Upper lobe of left lung (tissue), 4 donors: ENCODE data around the gene CCDC3.

Experiments
- EP300 ChIP-seq, 4 donors: sonication (generic); formaldehyde crosslinking; IDR thresholded peaks; one replicate each; pipeline ENCODE4 v1.5.1; 2017; ENCODE audit warnings: antibody characterized with exemption in 4 of 4, control low read depth in 2 of 4
- POLR2A ChIP-seq, 4 donors: fragments of 450-650 bp; IDR thresholded peaks; one replicate each; pipeline ENCODE4 v1.5.1; 2016 to 2017; ENCODE audit warnings: antibody characterized with exemption in 4 of 4, mild to moderate bottlenecking in 2 of 4
- TF ChIP-seq, protein P1 (sequence below), 6 experiments: fragments of 450-650 bp in 4 of 6; fragments of 200-600 bp in 2 of 6; sonication (generic) in 2 of 6; IDR thresholded peaks; one replicate each; pipeline ENCODE4 v1.5.1; 2016 to 2019; ENCODE audit warnings: antibody characterized with exemption in 6 of 6

DNA sequence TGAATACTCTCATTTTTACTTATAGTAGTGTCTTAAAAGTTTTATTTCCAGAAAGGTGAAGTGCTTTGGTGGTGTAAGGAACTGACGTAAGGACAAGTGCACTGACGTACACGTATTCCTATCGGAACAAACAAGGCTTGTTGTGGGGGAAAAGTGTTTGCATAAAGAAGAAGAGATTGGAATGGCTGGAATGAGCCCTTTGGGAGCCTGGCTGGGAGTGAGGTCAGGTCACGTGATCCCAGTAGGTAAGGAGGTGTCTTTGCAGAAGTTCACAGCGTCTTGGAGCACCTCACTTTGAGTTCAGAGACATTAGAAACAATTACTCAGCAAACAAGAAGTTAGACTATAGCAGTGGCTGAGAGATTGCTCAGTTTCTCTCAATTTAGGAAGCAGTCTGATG, 104.2 kb downstream of the CCDC3 start:
- TF ChIP-seq, protein P1, sequence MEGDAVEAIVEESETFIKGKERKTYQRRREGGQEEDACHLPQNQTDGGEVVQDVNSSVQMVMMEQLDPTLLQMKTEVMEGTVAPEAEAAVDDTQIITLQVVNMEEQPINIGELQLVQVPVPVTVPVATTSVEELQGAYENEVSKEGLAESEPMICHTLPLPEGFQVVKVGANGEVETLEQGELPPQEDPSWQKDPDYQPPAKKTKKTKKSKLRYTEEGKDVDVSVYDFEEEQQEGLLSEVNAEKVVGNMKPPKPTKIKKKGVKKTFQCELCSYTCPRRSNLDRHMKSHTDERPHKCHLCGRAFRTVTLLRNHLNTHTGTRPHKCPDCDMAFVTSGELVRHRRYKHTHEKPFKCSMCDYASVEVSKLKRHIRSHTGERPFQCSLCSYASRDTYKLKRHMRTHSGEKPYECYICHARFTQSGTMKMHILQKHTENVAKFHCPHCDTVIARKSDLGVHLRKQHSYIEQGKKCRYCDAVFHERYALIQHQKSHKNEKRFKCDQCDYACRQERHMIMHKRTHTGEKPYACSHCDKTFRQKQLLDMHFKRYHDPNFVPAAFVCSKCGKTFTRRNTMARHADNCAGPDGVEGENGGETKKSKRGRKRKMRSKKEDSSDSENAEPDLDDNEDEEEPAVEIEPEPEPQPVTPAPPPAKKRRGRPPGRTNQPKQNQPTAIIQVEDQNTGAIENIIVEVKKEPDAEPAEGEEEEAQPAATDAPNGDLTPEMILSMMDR (IDR thresholded peaks at IDR 0.05): no peak
- TF ChIP-seq POLR2A (IDR thresholded peaks at IDR 0.05): no peak
- no peak for TF ChIP-seq EP300 (IDR thresholded peaks at IDR 0.05)
